ENCODE results near the gene SPG21. TPM values are rescaled to one million over a fixed set of nuclear protein-coding genes. Genes with fewer than 3 reads are reported as not detected.

Gene SPG21
- total RNA-seq, 1 donor = 130 TPM

- DNase-seq (ENCODE audit: low read depth) = no peak
- no peak for TF ChIP-seq CTCF (IDR thresholded peaks at IDR 0.05; ENCODE audit: insufficient read depth, low read depth, low read length)
- H3K4me3 ChIP-seq (ENCODE audit: low read depth, low read length) = no peak overlapping the region
These were observed 68.0 kb downstream of the SPG21 start for GRCh38 chr15:64921711-64922110.

- no peak for DNase-seq (ENCODE audit: low read depth)
- H3K4me3 ChIP-seq (ENCODE audit: low read depth, low read length) = no peak overlapping the region
- no peak for TF ChIP-seq CTCF (IDR thresholded peaks at IDR 0.05; ENCODE audit: insufficient read depth, low read depth, low read length)
These were observed 70.0 kb downstream of the SPG21 start for GRCh38 chr15:64919721-64920120.

GRCh38 chr15:64917211-64917610 is 72.5 kb downstream of the SPG21 start:
- H3K4me3 ChIP-seq (ENCODE audit: low read depth, low read length) = no peak overlapping the region
- TF ChIP-seq CTCF (IDR thresholded peaks at IDR 0.05; ENCODE audit: insufficient read depth, low read depth, low read length) = no peak
- no peak for DNase-seq (ENCODE audit: low read depth)

- no peak for TF ChIP-seq CTCF (IDR thresholded peaks at IDR 0.05; ENCODE audit: insufficient read depth, low read depth, low read length)
- DNase-seq (ENCODE audit: low read depth) = no peak
- no peak overlapping the region for H3K4me3 ChIP-seq (ENCODE audit: low read depth, low read length)
These were observed 73.3 kb downstream of the SPG21 start for GRCh38 chr15:64916365-64916764.

GRCh38 chr15:64915518-64916227 is 74.0 kb downstream of the SPG21 start:
- no peak for TF ChIP-seq CTCF (IDR thresholded peaks at IDR 0.05; ENCODE audit: insufficient read depth, low read depth, low read length)
- no peak overlapping the region for H3K4me3 ChIP-seq (ENCODE audit: low read depth, low read length)
- DNase-seq (ENCODE audit: low read depth) = no peak

Other genes starting within 250 kb of the SPG21 start
- under 0.01 TPM in 1 of 2 replicates, not detected in the other for gene RBPMS2, start 214.3 kb downstream of the SPG21 start, total RNA-seq
- gene PIF1, start 164.3 kb downstream of the SPG21 start, total RNA-seq = 9.7 and 11.2 TPM in 2 replicates
- 30.9 and 48.8 TPM in 2 replicates for gene PLEKHO2, start 148.0 kb downstream of the SPG21 start, total RNA-seq
- gene ANKDD1A, start 78.0 kb downstream of the SPG21 start, total RNA-seq = 3.9 and 7.1 TPM in 2 replicates
- gene MTFMT, start 39.7 kb upstream of the SPG21 start, total RNA-seq = 18.0 and 30.7 TPM in 2 replicates
- gene SLC51B, start 55.5 kb upstream of the SPG21 start, total RNA-seq = not detected in 2 replicates
- under 0.01 and 2.9 TPM in 2 replicates for gene RASL12, start 78.1 kb upstream of the SPG21 start, total RNA-seq
- not detected in 2 replicates for gene KBTBD13, start 86.8 kb upstream of the SPG21 start, total RNA-seq
- 1.7 and 2.3 TPM in 2 replicates for gene UBAP1L, start 125.3 kb upstream of the SPG21 start, total RNA-seq
- 14.8 and 20.7 TPM in 2 replicates for gene PDCD7, start 143.9 kb upstream of the SPG21 start, total RNA-seq
- gene CLPX, start 195.4 kb upstream of the SPG21 start, total RNA-seq = 35.1 and 44.5 TPM in 2 replicates
- under 0.01 TPM in 2 replicates for gene CILP, start 221.6 kb upstream of the SPG21 start, total RNA-seq

Data from fibroblast of villous mesenchyme (primary cell).